ENCODE results near the gene HECW1. TPM values are rescaled to one million over a fixed set of nuclear protein-coding genes. Genes with fewer than 3 reads are reported as not detected.
"Not testable (repeated sequence)": the region's sequence is repeated elsewhere in the genome, so short reads cannot be mapped to it uniquely, and the experiment has no call there.

The HECW1 gene
- total RNA-seq, 1 experiment from 2014 or later, result 0.77 TPM

GRCh38 chr7:43135129-43135528 is 22.7 kb downstream of the HECW1 start:
- POLR2A ChIA-PET, result interaction anchor here (0.6 kb wide), 1 partner anchor 11 kb away, joined by 4 read pairs; no protein-coding TSS in a partner anchor
- BruUV-seq (replicated peaks), result no TSS peak
- Histone ChIP-seq H3K27me3 (ENCODE audit: control insufficient read depth, insufficient read depth, low read length) (peaks cover 12% of the 10 kb centered on the region; the same call in 1 of the 2 replicates), H3K9me3 (ENCODE audit: control insufficient read depth, insufficient read depth, low read depth, low read length) (no peaks in the 10 kb centered on the region), H3K27ac (ENCODE audit: low read length) (no peak overlapping the region), H3K36me3 (ENCODE audit: control insufficient read depth, insufficient read depth, low read length) (no peaks in the 10 kb centered on the region), H3K4me3 (ENCODE audit: low read depth in 2 of 2, low read length in 2 of 2) (no peak overlapping the region), H3K4me1 (ENCODE audit: control insufficient read depth, insufficient read depth, low read length) (no peaks in the 10 kb centered on the region)
- in situ Hi-C loops (cut with HindIII; ENCODE audit: low pct_unique_long_range_greater_than_20kb, low sequenced_read_pairs) (no loop called here), intact Hi-C loops (cut with micrococcal nuclease; ENCODE audit: unreplicated experiment) (no loop called here)
- TF ChIP-seq POLR2AphosphoS5 (IDR thresholded peaks at IDR 0.05; ENCODE audit: low read depth, low read length) (no peak), TCF7L2 (IDR thresholded peaks at IDR 0.05; ENCODE audit: low read depth, low read length) (no peak), SIN3A (IDR thresholded peaks at IDR 0.05; ENCODE audit: borderline replicate concordance, insufficient read depth, low read depth, low read length) (no peak)
- TF ChIP-seq, protein P1, sequence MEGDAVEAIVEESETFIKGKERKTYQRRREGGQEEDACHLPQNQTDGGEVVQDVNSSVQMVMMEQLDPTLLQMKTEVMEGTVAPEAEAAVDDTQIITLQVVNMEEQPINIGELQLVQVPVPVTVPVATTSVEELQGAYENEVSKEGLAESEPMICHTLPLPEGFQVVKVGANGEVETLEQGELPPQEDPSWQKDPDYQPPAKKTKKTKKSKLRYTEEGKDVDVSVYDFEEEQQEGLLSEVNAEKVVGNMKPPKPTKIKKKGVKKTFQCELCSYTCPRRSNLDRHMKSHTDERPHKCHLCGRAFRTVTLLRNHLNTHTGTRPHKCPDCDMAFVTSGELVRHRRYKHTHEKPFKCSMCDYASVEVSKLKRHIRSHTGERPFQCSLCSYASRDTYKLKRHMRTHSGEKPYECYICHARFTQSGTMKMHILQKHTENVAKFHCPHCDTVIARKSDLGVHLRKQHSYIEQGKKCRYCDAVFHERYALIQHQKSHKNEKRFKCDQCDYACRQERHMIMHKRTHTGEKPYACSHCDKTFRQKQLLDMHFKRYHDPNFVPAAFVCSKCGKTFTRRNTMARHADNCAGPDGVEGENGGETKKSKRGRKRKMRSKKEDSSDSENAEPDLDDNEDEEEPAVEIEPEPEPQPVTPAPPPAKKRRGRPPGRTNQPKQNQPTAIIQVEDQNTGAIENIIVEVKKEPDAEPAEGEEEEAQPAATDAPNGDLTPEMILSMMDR (IDR thresholded peaks at IDR 0.05), result no peak
- TF ChIP-seq, protein P2, sequence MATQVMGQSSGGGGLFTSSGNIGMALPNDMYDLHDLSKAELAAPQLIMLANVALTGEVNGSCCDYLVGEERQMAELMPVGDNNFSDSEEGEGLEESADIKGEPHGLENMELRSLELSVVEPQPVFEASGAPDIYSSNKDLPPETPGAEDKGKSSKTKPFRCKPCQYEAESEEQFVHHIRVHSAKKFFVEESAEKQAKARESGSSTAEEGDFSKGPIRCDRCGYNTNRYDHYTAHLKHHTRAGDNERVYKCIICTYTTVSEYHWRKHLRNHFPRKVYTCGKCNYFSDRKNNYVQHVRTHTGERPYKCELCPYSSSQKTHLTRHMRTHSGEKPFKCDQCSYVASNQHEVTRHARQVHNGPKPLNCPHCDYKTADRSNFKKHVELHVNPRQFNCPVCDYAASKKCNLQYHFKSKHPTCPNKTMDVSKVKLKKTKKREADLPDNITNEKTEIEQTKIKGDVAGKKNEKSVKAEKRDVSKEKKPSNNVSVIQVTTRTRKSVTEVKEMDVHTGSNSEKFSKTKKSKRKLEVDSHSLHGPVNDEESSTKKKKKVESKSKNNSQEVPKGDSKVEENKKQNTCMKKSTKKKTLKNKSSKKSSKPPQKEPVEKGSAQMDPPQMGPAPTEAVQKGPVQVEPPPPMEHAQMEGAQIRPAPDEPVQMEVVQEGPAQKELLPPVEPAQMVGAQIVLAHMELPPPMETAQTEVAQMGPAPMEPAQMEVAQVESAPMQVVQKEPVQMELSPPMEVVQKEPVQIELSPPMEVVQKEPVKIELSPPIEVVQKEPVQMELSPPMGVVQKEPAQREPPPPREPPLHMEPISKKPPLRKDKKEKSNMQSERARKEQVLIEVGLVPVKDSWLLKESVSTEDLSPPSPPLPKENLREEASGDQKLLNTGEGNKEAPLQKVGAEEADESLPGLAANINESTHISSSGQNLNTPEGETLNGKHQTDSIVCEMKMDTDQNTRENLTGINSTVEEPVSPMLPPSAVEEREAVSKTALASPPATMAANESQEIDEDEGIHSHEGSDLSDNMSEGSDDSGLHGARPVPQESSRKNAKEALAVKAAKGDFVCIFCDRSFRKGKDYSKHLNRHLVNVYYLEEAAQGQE (IDR thresholded peaks at IDR 0.05; ENCODE audit: insufficient read depth in 1 of 2, low read depth in 2 of 2, low read length in 1 of 2), result no peak
- CTCF ChIA-PET, result no interaction called here
- ATAC-seq (no peak), DNase-seq (ENCODE audit: low read depth, low spot score) (no peak)

DNA sequence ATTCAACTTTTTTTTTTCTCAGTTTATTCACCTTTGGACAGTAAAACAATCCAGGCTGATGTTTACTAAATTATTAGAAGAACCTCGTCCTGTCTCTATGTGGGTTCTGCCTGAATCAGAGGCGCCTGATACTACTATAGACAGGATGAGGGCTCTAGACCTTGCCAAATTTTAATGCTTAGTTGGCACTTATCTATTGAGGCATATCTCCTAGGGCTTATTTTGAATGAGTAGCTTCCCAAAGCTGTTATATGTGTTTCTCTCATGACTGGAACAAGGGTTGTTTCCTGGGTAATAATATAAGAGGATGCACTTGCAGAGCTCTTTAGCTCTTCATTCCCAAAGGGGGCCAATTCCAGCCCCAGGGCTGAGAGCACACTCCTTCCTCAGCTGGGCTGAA is 23.6 kb downstream of the HECW1 start:
- no peak for TF ChIP-seq TCF7L2 (IDR thresholded peaks at IDR 0.05; ENCODE audit: low read depth, low read length)
- no peak for TF ChIP-seq SIN3A (IDR thresholded peaks at IDR 0.05; ENCODE audit: borderline replicate concordance, insufficient read depth, low read depth, low read length)
- no peak for TF ChIP-seq POLR2AphosphoS5 (IDR thresholded peaks at IDR 0.05; ENCODE audit: low read depth, low read length)
- TF ChIP-seq, protein P1 (IDR thresholded peaks at IDR 0.05), result no peak
- TF ChIP-seq, protein P2 (IDR thresholded peaks at IDR 0.05; ENCODE audit: insufficient read depth in 1 of 2, low read depth in 2 of 2, low read length in 1 of 2), result no peak

GRCh38 chr7:43137121-43137744 is 24.8 kb downstream of the HECW1 start:
- DNase-seq (ENCODE audit: low read depth, low spot score); in situ Hi-C loops (cut with HindIII; ENCODE audit: low pct_unique_long_range_greater_than_20kb, low sequenced_read_pairs); POLR2A ChIA-PET; ATAC-seq; H3K4me1 ChIP-seq (ENCODE audit: control insufficient read depth, insufficient read depth, low read length); intact Hi-C loops (cut with micrococcal nuclease; ENCODE audit: unreplicated experiment); CTCF ChIA-PET; H3K4me3 ChIP-seq (ENCODE audit: low read depth in 2 of 2, low read length in 2 of 2); H3K9me3 ChIP-seq (ENCODE audit: control insufficient read depth, insufficient read depth, low read depth, low read length); H3K27ac ChIP-seq (ENCODE audit: low read length); H3K36me3 ChIP-seq (ENCODE audit: control insufficient read depth, insufficient read depth, low read length); BruUV-seq (replicated peaks): not testable (repeated sequence)
- peaks cover 12% of the 10 kb centered on the region; the same call in 1 of the 2 replicates for H3K27me3 ChIP-seq (ENCODE audit: control insufficient read depth, insufficient read depth, low read length)

More for the DNA sequence above, 23.6 kb downstream of the HECW1 start:
- DNase-seq (ENCODE audit: low read depth, low spot score) (no peak), ATAC-seq (no peak)
- Histone ChIP-seq H3K27me3 (ENCODE audit: control insufficient read depth, insufficient read depth, low read length) (peaks cover 12% of the 10 kb centered on the region; the same call in 1 of the 2 replicates), H3K4me1 (ENCODE audit: control insufficient read depth, insufficient read depth, low read length) (no peaks in the 10 kb centered on the region), H3K4me3 (ENCODE audit: low read depth in 2 of 2, low read length in 2 of 2) (no peak overlapping the region), H3K36me3 (ENCODE audit: control insufficient read depth, insufficient read depth, low read length) (no peaks in the 10 kb centered on the region), H3K9me3 (ENCODE audit: control insufficient read depth, insufficient read depth, low read depth, low read length) (no peaks in the 10 kb centered on the region), H3K27ac (ENCODE audit: low read length) (no peak overlapping the region)
- CTCF ChIA-PET, result no interaction called here
- in situ Hi-C loops (cut with HindIII; ENCODE audit: low pct_unique_long_range_greater_than_20kb, low sequenced_read_pairs), result no loop called here
- no TSS peak for BruUV-seq (replicated peaks)
- POLR2A ChIA-PET, result no interaction called here
- intact Hi-C loops (cut with micrococcal nuclease; ENCODE audit: unreplicated experiment), result no loop called here
